ENCODE data around the gene CHPT1.
"Not testable (repeated sequence)": the region's sequence is repeated elsewhere in the genome, so short reads cannot be mapped to it uniquely, and the experiment has no call there.

CHPT1 gene

DNA sequence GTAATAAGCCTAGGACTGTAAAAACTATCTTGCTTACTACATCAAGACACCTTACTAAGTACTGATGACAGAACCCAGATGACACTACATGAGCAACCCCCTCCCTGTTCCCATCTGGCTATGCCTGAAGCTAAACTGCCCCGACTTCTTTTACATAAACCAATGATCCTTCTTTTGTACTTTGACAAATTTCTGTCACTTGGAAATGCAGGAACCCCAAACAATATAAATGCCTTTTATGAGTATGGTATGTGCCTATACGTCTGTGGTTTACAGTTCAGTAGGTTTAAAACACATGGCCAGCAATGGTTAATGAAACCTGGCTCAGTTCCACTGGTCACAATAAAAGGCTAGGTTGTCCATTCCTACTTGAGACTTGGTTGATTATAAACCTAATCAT, 35.7 kb downstream of the CHPT1 start:
- TF ChIP-seq, protein P1, sequence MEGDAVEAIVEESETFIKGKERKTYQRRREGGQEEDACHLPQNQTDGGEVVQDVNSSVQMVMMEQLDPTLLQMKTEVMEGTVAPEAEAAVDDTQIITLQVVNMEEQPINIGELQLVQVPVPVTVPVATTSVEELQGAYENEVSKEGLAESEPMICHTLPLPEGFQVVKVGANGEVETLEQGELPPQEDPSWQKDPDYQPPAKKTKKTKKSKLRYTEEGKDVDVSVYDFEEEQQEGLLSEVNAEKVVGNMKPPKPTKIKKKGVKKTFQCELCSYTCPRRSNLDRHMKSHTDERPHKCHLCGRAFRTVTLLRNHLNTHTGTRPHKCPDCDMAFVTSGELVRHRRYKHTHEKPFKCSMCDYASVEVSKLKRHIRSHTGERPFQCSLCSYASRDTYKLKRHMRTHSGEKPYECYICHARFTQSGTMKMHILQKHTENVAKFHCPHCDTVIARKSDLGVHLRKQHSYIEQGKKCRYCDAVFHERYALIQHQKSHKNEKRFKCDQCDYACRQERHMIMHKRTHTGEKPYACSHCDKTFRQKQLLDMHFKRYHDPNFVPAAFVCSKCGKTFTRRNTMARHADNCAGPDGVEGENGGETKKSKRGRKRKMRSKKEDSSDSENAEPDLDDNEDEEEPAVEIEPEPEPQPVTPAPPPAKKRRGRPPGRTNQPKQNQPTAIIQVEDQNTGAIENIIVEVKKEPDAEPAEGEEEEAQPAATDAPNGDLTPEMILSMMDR (IDR thresholded peaks at IDR 0.05; ENCODE audit: insufficient read depth, low read depth, low read length, missing control alignments), result no peak
- no peak overlapping the region for H3K4me3 ChIP-seq (ENCODE audit: low read depth, low read length)
- no peak for DNase-seq (ENCODE audit: low read depth)

DNA sequence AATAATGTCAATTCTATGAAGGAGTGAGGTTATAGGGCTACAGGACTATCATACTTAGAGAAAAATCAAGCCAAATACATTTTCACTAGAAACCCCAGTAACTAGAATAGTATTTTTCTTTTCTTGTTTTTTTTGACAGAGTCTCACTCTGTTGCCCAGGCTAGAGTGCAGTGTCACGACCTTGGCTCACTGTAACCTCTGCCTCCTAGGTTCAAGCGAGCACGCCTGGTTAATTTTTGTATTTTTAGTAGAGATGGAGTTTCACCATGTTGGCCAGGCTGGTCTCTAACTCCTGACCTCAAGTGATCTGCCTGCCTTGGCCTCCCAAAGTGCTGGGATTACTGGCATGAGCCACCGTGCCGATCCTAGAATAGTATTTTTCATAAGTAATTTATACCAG, 37.0 kb downstream of the CHPT1 start:
- not testable (repeated sequence) for DNase-seq (ENCODE audit: low read depth); H3K4me3 ChIP-seq (ENCODE audit: low read depth, low read length)

DNA sequence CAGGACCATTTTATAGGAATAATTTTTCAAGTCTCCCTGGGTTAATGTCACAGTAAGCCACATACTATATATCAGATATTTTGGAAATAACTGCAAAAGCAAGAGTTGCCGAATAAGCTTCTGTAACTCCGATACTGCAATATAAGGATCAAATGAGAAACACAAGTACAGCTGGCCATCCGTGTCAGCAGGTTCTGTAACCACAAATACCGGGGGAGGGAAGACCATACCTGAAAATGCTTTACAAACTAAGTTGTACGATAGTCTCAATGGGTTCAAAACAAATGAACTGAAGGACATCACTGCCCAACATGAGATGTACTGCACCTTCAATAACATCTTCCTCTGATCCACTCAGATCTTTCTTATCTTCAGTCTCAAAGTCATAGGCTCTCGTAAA, 40.0 kb downstream of the CHPT1 start:
- TF ChIP-seq, protein P1 (IDR thresholded peaks at IDR 0.05; ENCODE audit: insufficient read depth, low read depth, low read length, missing control alignments), result no peak
- no peak overlapping the region for H3K4me3 ChIP-seq (ENCODE audit: low read depth, low read length)
- no peak for DNase-seq (ENCODE audit: low read depth)

DNA sequence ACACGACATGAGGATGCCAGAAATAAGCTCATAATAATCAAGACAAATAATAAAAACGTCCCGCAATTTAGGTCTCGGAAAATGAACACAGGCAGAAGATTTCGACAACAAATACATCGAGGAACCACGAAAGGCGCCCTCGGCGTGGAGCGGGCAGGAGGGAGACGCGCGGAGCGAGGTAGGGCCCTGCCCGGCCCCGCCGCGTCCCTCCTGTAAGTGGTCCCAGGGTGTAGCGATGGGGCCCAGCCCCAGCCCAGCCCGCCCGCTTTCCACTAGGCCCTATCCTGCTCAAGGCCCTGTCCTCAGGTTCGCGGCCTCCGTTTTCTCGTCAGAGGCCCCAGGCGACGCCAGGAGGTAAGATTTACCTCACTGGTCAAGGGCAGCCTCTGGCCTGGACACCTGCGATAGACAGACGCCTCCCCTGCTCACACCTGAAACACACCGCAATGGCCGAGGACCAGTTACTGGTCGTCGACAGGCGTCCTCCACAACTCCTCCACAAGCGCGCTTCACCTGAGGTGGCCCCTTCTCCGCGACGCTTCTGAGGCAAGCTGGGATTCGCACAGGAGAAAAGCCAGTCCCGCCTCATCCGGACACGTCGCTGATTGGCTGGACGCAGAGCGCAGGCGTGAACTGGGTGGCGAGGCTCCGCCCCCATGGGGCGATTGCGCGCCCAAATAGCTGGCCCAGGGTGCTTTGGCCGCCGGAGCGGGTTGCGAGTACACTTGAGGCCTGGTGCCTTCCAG, 41.7 kb downstream of the CHPT1 start, which contains the start of gene SYCP3:
Gene SYCP3, minus strand, starts transcription at position 543 of the 746 bp plus-strand sequence. CDS start 1,527 bp downstream, outside the sequence.
- no peak for DNase-seq (ENCODE audit: low read depth)
- H3K4me3 ChIP-seq (ENCODE audit: low read depth, low read length), result no peak within 1 kb of the TSS
- TF ChIP-seq, protein P1 (IDR thresholded peaks at IDR 0.05; ENCODE audit: insufficient read depth, low read depth, low read length, missing control alignments), result no peak

DNA sequence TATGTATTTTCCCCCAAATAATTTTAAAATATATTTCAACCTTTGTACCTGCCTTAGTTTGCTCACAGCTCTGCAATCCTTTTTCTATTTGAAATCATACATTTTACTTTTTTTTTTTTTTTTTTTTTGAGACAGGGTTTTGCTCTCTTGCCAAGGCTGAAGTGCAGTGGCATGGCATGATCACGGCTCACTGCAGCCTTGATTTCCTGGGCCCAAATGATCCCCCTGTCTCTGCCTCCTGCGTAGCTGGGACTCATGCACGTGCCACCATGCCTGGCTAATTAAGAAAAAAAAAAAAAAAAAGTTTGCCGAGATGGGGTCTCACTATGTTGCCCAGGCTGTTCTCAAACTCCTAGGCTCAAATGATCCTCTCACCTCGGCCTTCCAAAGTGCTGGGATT, 43.1 kb downstream of the CHPT1 start:
- no peak for DNase-seq (ENCODE audit: low read depth)
- TF ChIP-seq, protein P1 (IDR thresholded peaks at IDR 0.05; ENCODE audit: insufficient read depth, low read depth, low read length, missing control alignments), result no peak

DNA sequence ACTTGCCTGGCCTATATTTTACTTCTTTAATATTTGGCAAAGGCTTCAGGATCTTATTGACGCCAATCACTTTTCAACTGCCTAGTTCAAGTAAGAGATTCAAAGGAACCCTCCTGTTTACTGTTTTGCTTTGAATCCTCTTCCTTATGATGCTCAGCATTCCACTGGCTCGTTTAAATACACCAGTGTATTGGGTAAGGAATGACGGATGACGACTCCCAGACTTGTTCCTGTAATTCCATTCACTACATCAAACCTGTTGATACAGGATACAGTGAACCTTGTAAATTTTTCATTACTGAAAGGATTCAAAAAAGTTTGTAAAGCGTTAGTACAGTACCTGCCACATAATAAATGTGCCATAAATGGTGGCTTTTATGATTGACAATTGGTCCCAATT, 43.5 kb downstream of the CHPT1 start:
- H3K4me3 ChIP-seq (ENCODE audit: low read depth, low read length), result no peak overlapping the region
- TF ChIP-seq, protein P1 (IDR thresholded peaks at IDR 0.05; ENCODE audit: insufficient read depth, low read depth, low read length, missing control alignments), result no peak
- no peak for DNase-seq (ENCODE audit: low read depth)

More for the DNA sequence above, 43.1 kb downstream of the CHPT1 start:
- H3K4me3 ChIP-seq (ENCODE audit: low read depth, low read length), result no peak overlapping the region

DNA sequence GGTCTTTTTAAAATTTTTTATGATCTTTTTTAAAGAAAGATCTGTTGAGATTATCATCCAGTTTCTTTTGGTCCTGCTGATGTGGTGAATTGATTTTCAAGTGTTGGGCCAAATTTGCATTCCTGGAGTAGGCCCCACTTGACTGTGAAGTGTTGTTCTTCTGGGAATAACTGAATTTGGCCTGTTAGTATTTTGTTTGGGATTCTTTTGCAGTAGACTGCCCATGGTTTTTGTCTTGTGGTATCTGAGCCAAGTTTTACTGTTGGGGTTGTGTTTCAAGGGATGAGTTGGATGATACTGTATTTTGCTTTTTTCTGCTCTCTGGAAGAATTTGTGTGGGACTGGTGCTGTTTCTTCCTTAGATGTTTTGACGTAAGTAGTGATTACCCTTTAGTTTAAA, 45.8 kb downstream of the CHPT1 start:
- no peak for DNase-seq (ENCODE audit: low read depth)

More for the DNA sequence above, 45.8 kb downstream of the CHPT1 start:
- no peak overlapping the region for H3K4me3 ChIP-seq (ENCODE audit: low read depth, low read length)
- TF ChIP-seq, protein P1 (IDR thresholded peaks at IDR 0.05; ENCODE audit: insufficient read depth, low read depth, low read length, missing control alignments), result no peak
